Central memory CD4-positive, alpha-beta T cell (primary cell): ENCODE measurements around the gene SMIM11.
"Not testable (repeated sequence)": the region's sequence is repeated elsewhere in the genome, so short reads cannot be mapped to it uniquely, and the experiment has no call there.

Experiments
- DNase-seq: peaks from one replicate; pipeline ENCODE4 v3.0.0; 2022

The SMIM11 gene

DNA sequence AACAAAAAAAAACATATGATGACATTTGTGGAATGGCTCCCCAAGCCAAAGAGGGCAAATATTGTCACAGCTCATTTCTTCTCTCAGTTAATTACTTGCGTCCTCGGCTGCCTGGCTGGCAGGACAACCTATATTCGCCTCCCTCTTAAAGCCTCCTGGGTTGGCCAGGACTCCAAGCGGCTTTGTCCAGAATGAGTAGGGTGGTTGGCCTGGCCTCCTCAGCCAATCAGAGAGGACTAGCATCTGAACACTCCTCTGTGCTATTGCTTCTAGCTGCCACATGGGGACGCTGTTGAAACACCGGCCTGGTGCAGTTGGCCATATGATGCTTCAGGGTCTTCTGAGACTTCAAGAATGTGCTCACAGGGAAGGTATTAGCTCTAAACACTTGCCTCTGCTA, 53.1 kb downstream of the SMIM11 start:
- DNase-seq: not testable (repeated sequence)

DNA sequence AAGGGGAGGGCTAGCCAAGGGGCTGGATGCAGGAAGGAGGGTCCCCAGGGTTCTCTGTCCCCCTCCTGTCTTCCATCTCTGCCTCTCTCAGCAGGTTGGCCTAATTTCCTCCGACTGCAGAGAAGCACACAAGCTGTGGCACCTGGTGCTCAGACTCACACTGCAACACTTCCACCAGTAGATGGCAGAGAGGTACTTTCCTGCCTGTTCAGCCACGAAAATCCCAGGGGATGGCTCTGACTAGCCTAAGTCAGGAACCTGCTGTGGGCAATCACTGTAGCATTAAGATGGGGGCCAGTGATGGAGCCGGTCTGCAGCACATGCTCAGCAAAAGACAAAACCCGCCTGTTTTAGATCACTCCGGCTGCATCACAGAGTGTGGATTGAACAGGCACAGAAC, 54.4 kb downstream of the SMIM11 start:
- not testable (repeated sequence) for DNase-seq
